ENCODE measurements around the gene ZNF608.

ZNF608 gene, protein sequence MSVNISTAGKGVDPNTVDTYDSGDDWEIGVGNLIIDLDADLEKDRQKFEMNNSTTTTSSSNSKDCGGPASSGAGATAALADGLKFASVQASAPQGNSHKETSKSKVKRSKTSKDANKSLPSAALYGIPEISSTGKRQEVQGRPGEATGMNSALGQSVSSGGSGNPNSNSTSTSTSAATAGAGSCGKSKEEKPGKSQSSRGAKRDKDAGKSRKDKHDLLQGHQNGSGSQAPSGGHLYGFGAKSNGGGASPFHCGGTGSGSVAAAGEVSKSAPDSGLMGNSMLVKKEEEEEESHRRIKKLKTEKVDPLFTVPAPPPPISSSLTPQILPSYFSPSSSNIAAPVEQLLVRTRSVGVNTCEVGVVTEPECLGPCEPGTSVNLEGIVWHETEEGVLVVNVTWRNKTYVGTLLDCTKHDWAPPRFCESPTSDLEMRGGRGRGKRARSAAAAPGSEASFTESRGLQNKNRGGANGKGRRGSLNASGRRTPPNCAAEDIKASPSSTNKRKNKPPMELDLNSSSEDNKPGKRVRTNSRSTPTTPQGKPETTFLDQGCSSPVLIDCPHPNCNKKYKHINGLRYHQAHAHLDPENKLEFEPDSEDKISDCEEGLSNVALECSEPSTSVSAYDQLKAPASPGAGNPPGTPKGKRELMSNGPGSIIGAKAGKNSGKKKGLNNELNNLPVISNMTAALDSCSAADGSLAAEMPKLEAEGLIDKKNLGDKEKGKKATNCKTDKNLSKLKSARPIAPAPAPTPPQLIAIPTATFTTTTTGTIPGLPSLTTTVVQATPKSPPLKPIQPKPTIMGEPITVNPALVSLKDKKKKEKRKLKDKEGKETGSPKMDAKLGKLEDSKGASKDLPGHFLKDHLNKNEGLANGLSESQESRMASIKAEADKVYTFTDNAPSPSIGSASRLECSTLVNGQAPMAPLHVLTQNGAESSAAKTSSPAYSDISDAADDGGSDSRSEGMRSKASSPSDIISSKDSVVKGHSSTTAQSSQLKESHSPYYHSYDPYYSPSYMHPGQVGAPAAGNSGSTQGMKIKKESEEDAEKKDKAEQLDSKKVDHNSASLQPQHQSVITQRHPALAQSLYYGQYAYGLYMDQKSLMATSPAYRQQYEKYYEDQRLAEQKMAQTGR (N-terminal part only)

GRCh38 chr5:124745928-124746915 is at the start of gene ZNF608:
Gene ZNF608 (minus strand): TSS chr5:124746639. CDS start chr5:124744989, 1,650 bp downstream.
- Mint-ChIP-seq H3K4me1 (ENCODE audit: low read depth) (peaks cover 28% of the 10 kb centered on the region), H3K27me3 (peaks cover 12% of the 10 kb centered on the region), H3K9me3 (peaks cover 3% of the 10 kb centered on the region), H3K36me3 (ENCODE audit: low read depth) (no peaks in the 10 kb centered on the region), H3K4me3 (peak within 1 kb of the TSS; percentile 43), H3K27ac (no peak within 1 kb of the TSS)
- no peak for DNase-seq

DNA sequence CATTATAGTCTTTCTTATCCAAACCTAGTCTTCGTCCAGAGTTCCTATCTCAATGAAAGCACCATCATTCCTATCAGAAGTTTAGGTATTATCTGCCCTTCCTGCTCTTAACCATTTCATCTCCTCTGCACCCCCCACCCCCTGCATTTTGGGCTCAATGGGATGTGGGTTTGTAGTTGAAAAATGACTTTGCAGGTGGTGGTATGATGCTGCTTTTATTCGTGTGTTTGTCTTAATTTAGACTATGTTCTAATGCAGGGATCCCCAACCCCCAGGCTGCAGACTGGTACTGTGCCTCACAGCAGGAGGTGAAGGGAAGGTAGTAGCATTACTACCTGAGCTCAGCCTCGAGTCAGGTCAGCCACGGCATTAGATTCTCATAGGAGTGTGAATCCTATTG is 49.4 kb upstream of the ZNF608 start:
- Mint-ChIP-seq H3K27me3 (no peaks in the 10 kb centered on the region), H3K9me3 (no peaks in the 10 kb centered on the region), H3K4me1 (ENCODE audit: low read depth) (no peaks in the 10 kb centered on the region), H3K4me3 (no peak overlapping the region), H3K27ac (no peak overlapping the region), H3K36me3 (ENCODE audit: low read depth) (no peaks in the 10 kb centered on the region)
- no peak for DNase-seq

- H3K27me3 Mint-ChIP-seq: no peaks in the 10 kb centered on the region
- H3K4me1 Mint-ChIP-seq (ENCODE audit: low read depth): no peaks in the 10 kb centered on the region
- H3K27ac Mint-ChIP-seq: no peak overlapping the region
- DNase-seq: no peak
- H3K9me3 Mint-ChIP-seq: no peaks in the 10 kb centered on the region
- H3K36me3 Mint-ChIP-seq (ENCODE audit: low read depth): no peaks in the 10 kb centered on the region
- no peak overlapping the region for H3K4me3 Mint-ChIP-seq
These were observed 44.7 kb upstream of the ZNF608 start for GRCh38 chr5:124790895-124791732.

DNA sequence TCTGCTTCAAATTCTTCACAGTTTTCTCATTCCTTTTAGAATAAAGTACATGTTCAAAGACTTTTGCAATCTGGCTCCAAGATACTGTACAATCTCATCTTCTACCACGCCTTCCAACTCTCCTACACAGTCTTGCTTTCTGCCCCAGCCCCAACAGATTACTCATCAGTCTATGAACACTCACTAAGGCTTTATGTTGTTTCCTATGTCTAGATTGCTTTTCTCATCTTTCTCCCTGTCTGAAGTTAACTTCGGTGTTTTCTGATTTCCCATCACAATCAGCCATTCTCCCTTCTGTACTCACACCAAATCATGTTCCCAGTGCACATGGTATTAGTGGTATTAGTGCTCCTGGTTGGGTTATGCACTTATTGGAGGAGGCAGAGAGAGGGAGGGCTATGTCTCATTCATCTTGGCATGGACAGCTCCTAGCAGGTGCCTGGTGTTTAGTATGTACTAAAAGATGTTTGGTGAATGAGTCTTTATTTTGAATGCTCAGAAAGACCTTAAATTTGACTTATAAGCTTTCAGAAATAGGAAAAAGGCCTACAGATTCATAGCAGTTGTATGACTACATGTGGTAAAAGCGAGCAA is 44.0 kb upstream of the ZNF608 start:
- Mint-ChIP-seq H3K27me3 (no peaks in the 10 kb centered on the region), H3K4me1 (ENCODE audit: low read depth) (no peaks in the 10 kb centered on the region), H3K27ac (no peak overlapping the region), H3K9me3 (no peaks in the 10 kb centered on the region), H3K36me3 (ENCODE audit: low read depth) (no peaks in the 10 kb centered on the region), H3K4me3 (no peak overlapping the region)
- DNase-seq: no peak

DNA sequence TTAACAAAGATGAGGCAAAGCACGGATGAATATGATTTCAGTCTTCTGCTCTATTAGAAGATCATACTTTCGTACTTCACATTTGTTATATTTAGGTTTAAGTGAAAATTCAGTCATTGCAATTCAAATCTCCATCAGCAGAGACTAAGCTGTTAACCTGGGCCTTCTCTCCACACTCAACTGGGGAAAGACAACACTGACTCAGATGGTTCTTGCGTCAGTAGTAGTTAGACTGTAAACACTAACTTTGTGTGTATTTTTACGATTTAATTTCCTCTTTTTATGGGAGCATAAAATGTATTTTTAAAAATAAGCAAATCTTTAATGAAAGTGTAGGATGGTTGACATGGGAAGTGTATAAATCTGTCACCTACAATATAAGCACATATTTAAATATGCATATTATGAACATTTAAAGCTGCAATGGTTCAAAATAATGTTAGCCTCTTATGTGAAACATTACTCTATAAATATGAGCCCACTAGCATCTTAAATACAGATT is 42.7 kb upstream of the ZNF608 start:
- Mint-ChIP-seq H3K36me3 (ENCODE audit: low read depth) (no peaks in the 10 kb centered on the region), H3K27ac (no peak overlapping the region), H3K4me1 (ENCODE audit: low read depth) (no peaks in the 10 kb centered on the region), H3K4me3 (no peak overlapping the region), H3K27me3 (no peaks in the 10 kb centered on the region), H3K9me3 (no peaks in the 10 kb centered on the region)
- no peak for DNase-seq

GRCh38 chr5:124783794-124784193 is 37.4 kb upstream of the ZNF608 start:
- no peak for DNase-seq
- Mint-ChIP-seq H3K27me3 (no peaks in the 10 kb centered on the region), H3K36me3 (ENCODE audit: low read depth) (no peaks in the 10 kb centered on the region)

DNA sequence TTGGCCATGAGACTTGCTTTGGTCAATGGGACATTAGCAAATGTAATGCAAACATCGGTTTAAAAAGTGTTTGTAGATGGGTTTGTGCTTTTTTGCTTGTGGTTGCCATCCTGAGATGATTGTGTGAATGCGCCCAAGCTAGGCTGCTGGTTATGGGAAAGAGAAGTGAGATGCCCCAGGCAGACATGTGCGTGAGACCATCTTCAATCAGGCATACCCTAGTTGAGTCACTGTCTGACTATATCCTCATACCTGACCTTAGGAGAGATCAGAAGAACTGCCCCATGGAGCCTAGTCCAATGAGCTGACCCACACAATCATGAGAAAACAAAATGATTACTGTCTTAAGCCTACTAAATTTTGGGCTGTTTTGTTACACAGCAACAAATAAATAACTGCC is 36.8 kb upstream of the ZNF608 start:
- H3K9me3 Mint-ChIP-seq: peaks cover 7% of the 10 kb centered on the region
- H3K27ac Mint-ChIP-seq: no peak overlapping the region
- H3K4me1 Mint-ChIP-seq (ENCODE audit: low read depth): no peaks in the 10 kb centered on the region

More at GRCh38 chr5:124783794-124784193, 37.4 kb upstream of the ZNF608 start:
- Mint-ChIP-seq H3K4me3 (no peak overlapping the region), H3K4me1 (ENCODE audit: low read depth) (no peaks in the 10 kb centered on the region), H3K27ac (no peak overlapping the region), H3K9me3 (peaks cover 7% of the 10 kb centered on the region)

DNA sequence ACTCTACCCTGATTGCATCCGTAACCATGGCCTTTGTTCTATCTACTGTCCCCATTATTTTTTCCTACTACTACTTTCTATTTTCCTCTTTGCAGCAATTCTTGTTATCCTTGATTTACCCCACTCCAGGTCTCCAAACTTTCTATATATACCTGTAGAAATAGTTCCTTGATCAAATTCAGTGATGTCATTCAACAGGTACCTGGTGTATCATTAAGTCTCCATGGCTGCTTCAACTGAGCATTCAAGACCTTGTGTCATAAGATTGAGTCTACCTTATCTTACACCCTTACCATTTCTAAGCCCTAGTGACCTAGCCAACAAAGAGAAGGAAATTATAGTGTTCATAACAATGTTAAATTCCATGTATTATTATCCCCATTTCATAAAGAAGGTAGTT is 35.8 kb upstream of the ZNF608 start:
- H3K9me3 Mint-ChIP-seq: peaks cover 7% of the 10 kb centered on the region

More for the DNA sequence above, 36.8 kb upstream of the ZNF608 start:
- Mint-ChIP-seq H3K27me3 (no peaks in the 10 kb centered on the region), H3K36me3 (ENCODE audit: low read depth) (no peaks in the 10 kb centered on the region), H3K4me3 (no peak overlapping the region)
- DNase-seq: no peak

GRCh38 chr5:124780011-124780410 is 33.6 kb upstream of the ZNF608 start:
- no peaks in the 10 kb centered on the region for H3K36me3 Mint-ChIP-seq (ENCODE audit: low read depth)
- H3K9me3 Mint-ChIP-seq: peaks cover 7% of the 10 kb centered on the region
- no peak overlapping the region for H3K27ac Mint-ChIP-seq
- no peak for DNase-seq
- H3K4me1 Mint-ChIP-seq (ENCODE audit: low read depth): no peaks in the 10 kb centered on the region
- H3K27me3 Mint-ChIP-seq: no peaks in the 10 kb centered on the region
- no peak overlapping the region for H3K4me3 Mint-ChIP-seq

More for the DNA sequence above, 35.8 kb upstream of the ZNF608 start:
- Mint-ChIP-seq H3K4me3 (no peak overlapping the region), H3K27me3 (no peaks in the 10 kb centered on the region), H3K36me3 (ENCODE audit: low read depth) (no peaks in the 10 kb centered on the region), H3K4me1 (ENCODE audit: low read depth) (no peaks in the 10 kb centered on the region), H3K27ac (no peak overlapping the region)
- no peak for DNase-seq

DNA sequence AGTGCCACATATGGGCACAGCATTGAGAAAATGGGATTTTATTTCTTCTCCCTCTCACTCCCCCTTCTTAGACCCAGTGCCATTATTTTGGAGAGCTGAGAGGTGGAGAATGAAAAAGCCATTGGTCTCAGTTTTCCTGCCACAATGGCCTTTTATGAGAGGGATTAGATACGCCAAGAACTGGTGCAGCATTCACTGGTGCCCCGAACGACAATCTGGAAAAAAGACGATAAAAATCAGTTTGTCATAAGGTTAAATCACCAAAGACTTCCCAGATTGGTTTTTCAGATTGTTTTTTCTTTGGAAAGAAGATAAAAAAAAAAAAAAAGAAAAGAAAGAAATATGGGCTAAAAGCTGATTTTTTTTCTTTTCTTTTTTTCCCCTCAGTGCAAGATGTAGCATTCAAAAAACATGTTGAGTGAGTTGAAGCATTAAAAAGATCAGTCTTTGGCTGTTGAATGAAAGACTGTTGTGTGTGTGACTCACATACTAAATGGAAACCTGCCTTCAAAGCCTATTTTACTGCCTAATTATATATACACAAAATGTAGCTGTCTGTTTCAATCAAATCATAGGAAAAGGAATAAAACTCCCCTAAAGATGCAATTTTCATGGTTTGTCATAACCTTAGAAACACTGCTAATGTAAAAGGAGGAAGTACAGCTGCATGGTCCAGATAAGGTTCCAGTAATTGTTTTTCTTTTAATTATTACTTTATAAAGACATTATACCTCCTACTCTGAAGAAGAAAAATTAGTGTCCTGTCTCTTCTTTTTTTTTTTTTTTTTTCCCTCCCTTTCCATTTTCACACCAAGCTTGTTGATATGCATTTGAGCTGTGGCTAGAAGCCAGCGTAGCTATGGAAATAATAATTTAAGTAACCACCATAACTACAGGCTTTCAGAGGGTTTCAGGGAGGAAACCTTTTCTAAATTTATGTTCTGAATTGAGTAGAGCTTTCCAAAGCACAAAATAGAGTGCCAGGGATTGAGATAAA is 27.2 kb upstream of the ZNF608 start:
- Mint-ChIP-seq H3K36me3 (ENCODE audit: low read depth) (no peaks in the 10 kb centered on the region), H3K4me1 (ENCODE audit: low read depth) (no peaks in the 10 kb centered on the region), H3K27ac (no peak overlapping the region), H3K4me3 (no peak overlapping the region), H3K27me3 (no peaks in the 10 kb centered on the region), H3K9me3 (no peaks in the 10 kb centered on the region)
- no peak for DNase-seq

GRCh38 chr5:124772457-124773200 is 26.2 kb upstream of the ZNF608 start:
- no peak overlapping the region for H3K4me3 Mint-ChIP-seq
- no peak overlapping the region for H3K27ac Mint-ChIP-seq
- H3K27me3 Mint-ChIP-seq: no peaks in the 10 kb centered on the region
- no peak for DNase-seq
- H3K9me3 Mint-ChIP-seq: no peaks in the 10 kb centered on the region
- H3K4me1 Mint-ChIP-seq (ENCODE audit: low read depth): no peaks in the 10 kb centered on the region
- H3K36me3 Mint-ChIP-seq (ENCODE audit: low read depth): no peaks in the 10 kb centered on the region

All from activated T-cell treated with anti-CD3 and anti-CD28 coated beads, Interleukin-2, amount 50 U/mL, for 24 hours (primary cell).